K562 (cell line): ENCODE results near the gene CALML3. TPM values are rescaled to one million over a fixed set of nuclear protein-coding genes. Genes with fewer than 3 reads are reported as not detected.

Experiments used
- ATAC-seq: fragments of 200-7000 bp; cut with Tn5 transposase; 3 replicates; pipeline ENCODE4 v1.9.1; 2020; ENCODE audit warnings: moderate library complexity
- BruUV-seq: library from RNA; stranded (reverse); fragments of 400-500 nt; replicated peaks from 2 replicates; lab custom pipeline; 2021; lab: Mats Ljungman, UMichigan
- CTCF ChIA-PET: fragments of 300-600 bp; formaldehyde crosslinking; extraction: SDS; loops from one replicate; lab custom pipeline; 2021; ENCODE audit warnings: low intra/inter-chr PET ratio; lab: Yijun Ruan, JAX
- POLR2A ChIA-PET: fragments of 300-600, 350-650 bp; sonication (Branson Sonifier 250); formaldehyde crosslinking; extraction: SDS; loops from one replicate; lab custom pipeline; 2021; ENCODE audit warnings: antibody characterized with exemption, inconsistent platforms; lab: Yijun Ruan, JAX
- DNase-seq, 4 experiments: peaks; one replicate each; pipeline versions ENCODE4 v3.0.0 to v3.0.0-alpha.2; 2011 to 2018; ENCODE audit warnings: low spot score in 3 of 4, mixed read lengths in 3 of 4; ENCODE audit errors: extremely low read depth in 1 of 4
- FAIRE-seq: peaks from 2 replicates; lab custom pipeline; 2011; peaks lifted over from hg19 to GRCh38; lab: Jason Lieb, UNC
- H2AFZ ChIP-seq: 2 replicates; pipeline ENCODE4 v1.6.0; 2011; ENCODE audit warnings: low read depth, low read length, control low read depth, inconsistent platforms
- H3K27ac ChIP-seq: fragments of 200-600 bp; 3 replicates; pipeline ENCODE4 v1.8.0; 2011; ENCODE audit warnings: low read depth, mild to moderate bottlenecking, control low read depth, inconsistent platforms, low read length, moderate library complexity, mixed read lengths; ENCODE audit errors: extremely low read depth
- H3K27me3 ChIP-seq, 2 experiments: fragments of 300-600 bp in 1 of 2; 2 replicates in 1 of 2; 3 replicates in 1 of 2; pipeline versions ENCODE4 v1.6.0 to v1.8.0; 2011; ENCODE audit warnings: inconsistent platforms in 2 of 2, low read length in 2 of 2, mild to moderate bottlenecking in 1 of 2, mixed read lengths in 1 of 2, moderate library complexity in 1 of 2; ENCODE audit not compliant: control insufficient read depth in 2 of 2, insufficient read depth in 2 of 2
- H3K36me3 ChIP-seq: fragments of 300-600 bp; 3 replicates; pipeline ENCODE4 v1.8.0; 2011; ENCODE audit warnings: mild to moderate bottlenecking, low read length, inconsistent platforms; ENCODE audit not compliant: control insufficient read depth, insufficient read depth
- H3K4me1 ChIP-seq, 2 experiments: fragments of 200-600 bp in 1 of 2; replicated peaks in 1 of 2; 2 replicates in 1 of 2; 3 replicates in 1 of 2; pipeline versions ENCODE4 v1.5.1 to v1.8.0; 2011; ENCODE audit warnings: inconsistent platforms in 2 of 2, low read length in 2 of 2, mild to moderate bottlenecking in 1 of 2, mixed read lengths in 1 of 2, moderate library complexity in 1 of 2; ENCODE audit not compliant: control insufficient read depth in 2 of 2, insufficient read depth in 2 of 2
- H3K4me2 ChIP-seq: 2 replicates; pipeline ENCODE4 v1.6.1; 2011; ENCODE audit warnings: low read length, control low read depth, inconsistent platforms, mixed read lengths; ENCODE audit not compliant: insufficient read depth
- H3K4me3 ChIP-seq: fragments of 200-600 bp; sonication (generic), shearing (Covaris generic); 2 replicates; pipeline ENCODE4 v1.5.1; 2016; ENCODE audit warnings: control low read depth, inconsistent platforms
- H3K79me2 ChIP-seq: fragments of 200-600 bp; 3 replicates; pipeline ENCODE4 v1.8.0; 2011; ENCODE audit warnings: low read length, inconsistent platforms; ENCODE audit not compliant: control insufficient read depth, insufficient read depth
- H3K9ac ChIP-seq, 2 experiments: 2 replicates each; pipeline versions ENCODE4 v1.6.0 to v1.6.1; 2011; ENCODE audit warnings: low read depth in 2 of 2, low read length in 2 of 2, control low read depth in 1 of 2, inconsistent platforms in 1 of 2, mild to moderate bottlenecking in 1 of 2, mixed read lengths in 1 of 2; ENCODE audit not compliant: insufficient read depth in 1 of 2
- H3K9me1 ChIP-seq: one replicate; pipeline ENCODE4 v1.6.0; 2011; ENCODE audit warnings: inconsistent platforms, mild to moderate bottlenecking, low read length, moderate library complexity; ENCODE audit not compliant: control insufficient read depth, insufficient read depth
- H3K9me3 ChIP-seq: replicated peaks from 2 replicates; pipeline ENCODE4 v1.5.1; 2011; ENCODE audit warnings: low read depth, low read length, inconsistent platforms; ENCODE audit not compliant: control insufficient read depth, insufficient read depth
- H4K20me1 ChIP-seq: replicated peaks from 2 replicates; pipeline ENCODE4 v1.6.1; 2011; ENCODE audit warnings: low read length, inconsistent platforms, mixed read lengths; ENCODE audit not compliant: control insufficient read depth, insufficient read depth
- ARID3A ChIP-seq: IDR thresholded peaks from 2 replicates; pipeline ENCODE4 v1.6.1; 2012; ENCODE audit warnings: low read depth, low read length, improper control_type of control experiment, borderline replicate concordance
- CREB3 ChIP-seq: fragments of 450-650 bp; conservative IDR thresholded peaks from 2 replicates; pipeline ENCODE4 v1.6.1; 2016; ENCODE audit warnings: missing genetic modification characterization, low read depth, mild to moderate bottlenecking, missing compliant biosample characterization, moderate library complexity
- EP400 ChIP-seq: fragments of 450-650 bp; IDR thresholded peaks from 2 replicates; pipeline ENCODE4 v1.6.1; 2017; ENCODE audit warnings: antibody characterized with exemption, mild to moderate bottlenecking, moderate library complexity
- HCFC1 ChIP-seq: IDR thresholded peaks from 2 replicates; pipeline ENCODE4 v1.6.1; 2012; ENCODE audit warnings: low read depth, low read length, improper control_type of control experiment
- HNRNPUL1 ChIP-seq: fragments of 200-400 bp; formaldehyde crosslinking; IDR thresholded peaks from 2 replicates; pipeline ENCODE4 v1.6.1; 2017; ENCODE audit warnings: low read length
- MAX ChIP-seq: sonication (generic); formaldehyde crosslinking; IDR thresholded peaks from 2 replicates; pipeline ENCODE4 v1.9.0; 2022; ENCODE audit warnings: mild to moderate bottlenecking, missing genetic modification reagents
- NCOA1 ChIP-seq: fragments of 450-650 bp; IDR thresholded peaks from 2 replicates; pipeline ENCODE4 v1.6.1; 2016; ENCODE audit warnings: low read depth
- SNRNP70 ChIP-seq: fragments of 200-400 bp; formaldehyde crosslinking; optimal IDR thresholded peaks from 2 replicates; pipeline ENCODE3; 2017; ENCODE audit warnings: low read depth, low read length
- TAF15 ChIP-seq: fragments of 200-400 bp; formaldehyde crosslinking; IDR thresholded peaks from 2 replicates; pipeline ENCODE4 v1.6.1; 2017; ENCODE audit warnings: mild to moderate bottlenecking, low read depth, low read length, moderate library complexity
- WGBS: fragments of 100-300 bp; shearing (Covaris generic); methylation state at CpG from one replicate; pipeline ENCODE4 v1.1.6; 2016; ENCODE audit warnings: low coverage, mixed read lengths; ENCODE audit not compliant: insufficient coverage; ENCODE audit errors: missing lambda C conversion rate; 5-methylcytosine and 5-hydroxymethylcytosine counted together
- in situ Hi-C: fragments of 300-500 bp; cut with MboI; formaldehyde crosslinking; loops from 4 replicates; pipeline ENCODE4 v1.15.0; 2018; ENCODE audit warnings: inconsistent platforms, mixed read lengths
- intact Hi-C: fragments of 100-400 bp; cut with micrococcal nuclease; formaldehyde crosslinking; loops from 2 replicates; pipeline ENCODE4 v1.14.2; 2022
- polyA plus RNA-seq, 8 experiments: library from polyadenylated mRNA; depleted of rRNA in 4 of 8; stranded (reverse) in 5 of 8; unstranded in 3 of 8; fragments of >200 nt; fragmentation: Nextera tagmentation in 2 of 8; fragmentation: Illumina TruSeq in 1 of 8; extraction: Ambion mirVana in 2 of 8; extraction: Trizol in 1 of 8; gene quantifications; 2 replicates each; pipeline versions ENCODE4 v1.2.1 to v1.2.3, GENCODE V29; 2011 to 2014; ENCODE audit warnings: inconsistent platforms in 1 of 8, missing spikeins in 1 of 8
- total RNA-seq, 7 experiments: library from RNA; depleted of rRNA in 6 of 7; stranded (reverse); fragments of >200 nt in 6 of 7; fragmentation: Illumina TruSeq in 2 of 7; extraction: Trizol in 2 of 7; gene quantifications; 2 replicates each; pipeline versions ENCODE4 v1.2.1 to v1.2.3, GENCODE V29; 2011 to 2021; ENCODE audit warnings: low replicate concordance in 1 of 7

CALML3 gene
- total and polyA plus RNA-seq, 9 of the 15 experiments (the other 6 are each of a cell fraction or from before 2014, with no cell fraction given): not detected

DNA sequence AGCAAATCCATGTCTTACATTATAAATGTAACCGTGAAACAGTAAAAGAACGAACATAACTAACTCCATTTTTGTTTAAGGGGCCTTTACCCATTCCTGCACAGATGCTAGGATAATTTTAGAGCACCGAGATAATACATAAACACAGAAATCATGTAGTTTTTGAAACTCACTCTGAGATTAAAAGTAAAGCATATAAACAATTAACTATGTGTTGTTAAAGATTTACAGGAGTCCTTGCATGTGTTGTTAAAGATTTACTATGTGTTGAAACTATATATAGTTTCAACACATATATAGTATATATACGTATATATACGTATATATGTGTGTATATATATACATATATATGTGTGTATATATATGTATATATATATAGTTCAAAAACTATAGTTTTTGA, 7.2 kb upstream of the CALML3 start:
- H3K36me3 ChIP-seq: no peaks in the 10 kb centered on the region; the same call in 2 of the 3 replicates
- intact Hi-C loops (no loop called here), in situ Hi-C loops (no loop called here)
- no peak overlapping the region for H2AFZ ChIP-seq
- no peaks in the 10 kb centered on the region for H3K27me3 ChIP-seq
- no peak overlapping the region for H3K4me2 ChIP-seq
- H3K4me1 ChIP-seq: peaks cover 3 to 16% of the 10 kb centered on the region in 2 experiments; a peak in 4 of 5 replicates
- no peaks in the 10 kb centered on the region for H4K20me1 ChIP-seq
- CTCF ChIA-PET: no interaction called here
- DNase-seq (no peak), ATAC-seq (no peak), FAIRE-seq (no peak)
- BruUV-seq: no TSS peak
- 65% methylated on average over 5 of the region's 5 CpGs for WGBS
- no peak overlapping the region for H3K9ac ChIP-seq
- POLR2A ChIA-PET: interaction anchor here (1.6 kb wide), 1 partner anchor 11 kb away, joined by 6 read pairs; no protein-coding TSS in a partner anchor
- no peak overlapping the region for H3K27ac ChIP-seq
- peaks cover 5% of the 10 kb centered on the region; the same call in 1 of the 2 replicates for H3K9me3 ChIP-seq
- no peak for TF ChIP-seq SNRNP70
- no peak for TF ChIP-seq TAF15
- no peak for TF ChIP-seq MAX
- TF ChIP-seq NCOA1: no peak
- TF ChIP-seq HCFC1: no peak
- no peak for TF ChIP-seq CREB3 (tag)
- TF ChIP-seq ARID3A: no peak
- no peak for TF ChIP-seq EP400
- TF ChIP-seq HNRNPUL1: no peak
- no peaks in the 10 kb centered on the region for H3K79me2 ChIP-seq
- no peaks in the 10 kb centered on the region for H3K9me1 ChIP-seq
- no peak overlapping the region for H3K4me3 ChIP-seq
